HG03520 (cell line): ENCODE data around the gene TAS2R40.
"Not testable (repeated sequence)": the region's sequence is repeated elsewhere in the genome, so short reads cannot be mapped to it uniquely, and the experiment has no call there.

Source experiments
- ATAC-seq: cut with Tn5 transposase; IDR thresholded peaks from one replicate; pipeline ENCODE4 v1.9.1; 2021; ENCODE audit warnings: mild to moderate bottlenecking, moderate library complexity; ENCODE audit not compliant: unreplicated experiment

The TAS2R40 gene

GRCh38 chr7:143248761-143249354, 27.0 kb downstream of the TAS2R40 start:
- ATAC-seq: no peak

GRCh38 chr7:143250199-143250598, 28.4 kb downstream of the TAS2R40 start:
- ATAC-seq: no peak

GRCh38 chr7:143250822-143251221, 29.0 kb downstream of the TAS2R40 start:
- ATAC-seq: no peak

- no peak for ATAC-seq
Observed at GRCh38 chr7:143252006-143252405, 30.2 kb downstream of the TAS2R40 start.

GRCh38 chr7:143255564-143255963, 33.7 kb downstream of the TAS2R40 start:
- ATAC-seq: no peak

GRCh38 chr7:143256325-143256724, 34.5 kb downstream of the TAS2R40 start:
- ATAC-seq: peak; percentile 16

- ATAC-seq: peak; percentile 67
Observed at GRCh38 chr7:143256932-143257331, 35.1 kb downstream of the TAS2R40 start.

- ATAC-seq: no peak
Observed at GRCh38 chr7:143257501-143257900, 35.7 kb downstream of the TAS2R40 start.

GRCh38 chr7:143258831-143259230, 37.0 kb downstream of the TAS2R40 start:
- peak; percentile 38 for ATAC-seq

GRCh38 chr7:143259765-143260164, 37.9 kb downstream of the TAS2R40 start:
- no peak for ATAC-seq

GRCh38 chr7:143261901-143262300, 40.1 kb downstream of the TAS2R40 start:
- no peak for ATAC-seq

GRCh38 chr7:143263266-143264195, 41.7 kb downstream of the TAS2R40 start, which contains the start of gene GSTK1:
Gene GSTK1, plus strand, starts transcription at chr7:143263441. Its CDS starts 73 bp downstream, at chr7:143263514.
- ATAC-seq: peak; percentile 89

- ATAC-seq: not testable (repeated sequence)
Observed at GRCh38 chr7:143264196-143264568, 42.3 kb downstream of the TAS2R40 start.

- ATAC-seq: no peak
Observed at GRCh38 chr7:143265017-143265693, 43.3 kb downstream of the TAS2R40 start.

- ATAC-seq: no peak
Observed at GRCh38 chr7:143269251-143269650, 47.4 kb downstream of the TAS2R40 start.

- ATAC-seq: no peak
Observed at GRCh38 chr7:143271240-143271639, 49.4 kb downstream of the TAS2R40 start.
